GM12872 (cell line): ENCODE measurements around the gene HIVEP2.

Experiments
- CTCF ChIP-seq: IDR thresholded peaks from 3 replicates; pipeline ENCODE4 v1.5.1; 2011; ENCODE audit warnings: low read depth, mild to moderate bottlenecking, low read length, moderate library complexity; ENCODE audit not compliant: insufficient read depth

The HIVEP2 gene

GRCh38 chr6:142927271-142927580, 17.8 kb downstream of the HIVEP2 start:
- TF ChIP-seq CTCF, result no peak

GRCh38 chr6:142926494-142927270, 18.3 kb downstream of the HIVEP2 start:
- TF ChIP-seq CTCF, result no peak

GRCh38 chr6:142926177-142926493, 18.8 kb downstream of the HIVEP2 start:
- TF ChIP-seq CTCF, result no peak

- no peak for TF ChIP-seq CTCF
These were observed 19.3 kb downstream of the HIVEP2 start for GRCh38 chr6:142925575-142926110.

- TF ChIP-seq CTCF, result no peak
These were observed 26.5 kb downstream of the HIVEP2 start for GRCh38 chr6:142918339-142919042.

GRCh38 chr6:142916881-142917280, 28.1 kb downstream of the HIVEP2 start:
- no peak for TF ChIP-seq CTCF

GRCh38 chr6:142914937-142915697, 29.9 kb downstream of the HIVEP2 start:
- no peak for TF ChIP-seq CTCF
